Caco-2 (cell line): ENCODE results near the gene ZBTB22. TPM values are rescaled to one million over a fixed set of nuclear protein-coding genes. Genes with fewer than 3 reads are reported as not detected.
"Not testable (repeated sequence)": the region's sequence is repeated elsewhere in the genome, so short reads cannot be mapped to it uniquely, and the experiment has no call there.

ENCODE experiments used
- BruUV-seq: library from RNA; stranded (reverse); fragments of 400-500 nt; replicated peaks from 2 replicates; lab custom pipeline; 2021; lab: Mats Ljungman, UMichigan
- CTCF ChIA-PET: fragments of 300-600 bp; sonication (Branson Sonifier 250); formaldehyde crosslinking; loops from one replicate; lab custom pipeline; 2022; ENCODE audit warnings: antibody characterized with exemption; lab: Charles Lee
- POLR2A ChIA-PET: fragments of 300-600 bp; sonication (Branson Sonifier 250); formaldehyde crosslinking; loops from one replicate; lab custom pipeline; 2022; ENCODE audit warnings: antibody characterized with exemption; lab: Charles Lee
- DNase-seq, 2 experiments: peaks; one replicate each; pipeline versions ENCODE4 v3.0.0 to v3.0.0-alpha.2; 2020 to 2022
- H3K27me3 ChIP-seq: replicated peaks from 2 replicates; pipeline ENCODE4 v1.6.0; 2011; ENCODE audit warnings: low read length; ENCODE audit not compliant: control insufficient read depth, insufficient read depth
- H3K36me3 ChIP-seq: 2 replicates; pipeline ENCODE4 v1.5.1; 2011; ENCODE audit warnings: low read length; ENCODE audit not compliant: control insufficient read depth, insufficient read depth
- H3K4me1 ChIP-seq: fragments of 250-450 bp; sonication (Bioruptor Pico); 2 replicates; pipeline ENCODE4 v1.5.1; 2020; ENCODE audit warnings: mild to moderate bottlenecking
- H3K4me3 ChIP-seq: 2 replicates; pipeline ENCODE4 v1.5.1; 2011; ENCODE audit warnings: low read depth, mild to moderate bottlenecking, control low read depth, low read length
- H3K9me3 ChIP-seq: fragments of 250-450 bp; sonication (Bioruptor Pico); 2 replicates; pipeline ENCODE4 v1.5.1; 2020; ENCODE audit warnings: mild to moderate bottlenecking, moderate library complexity
- H3K27ac Mint-ChIP-seq: one replicate; pipeline ENCODE4 v1.8.0; 2022; ENCODE audit warnings: mixed read lengths; ENCODE audit not compliant: unreplicated experiment
- H3K27me3 Mint-ChIP-seq: one replicate; pipeline ENCODE4 v1.8.0; 2022; ENCODE audit warnings: mixed read lengths; ENCODE audit not compliant: insufficient read depth, unreplicated experiment
- H3K36me3 Mint-ChIP-seq: one replicate; pipeline ENCODE4 v1.8.0; 2022; ENCODE audit warnings: mild to moderate bottlenecking, mixed read lengths; ENCODE audit not compliant: insufficient read depth, unreplicated experiment
- H3K4me1 Mint-ChIP-seq: one replicate; pipeline ENCODE4 v1.8.0; 2022; ENCODE audit warnings: low read depth, mixed read lengths; ENCODE audit not compliant: unreplicated experiment
- H3K4me3 Mint-ChIP-seq: one replicate; pipeline ENCODE4 v1.8.0; 2022; ENCODE audit warnings: mild to moderate bottlenecking, moderate library complexity, mixed read lengths; ENCODE audit not compliant: unreplicated experiment
- H3K9me3 Mint-ChIP-seq: one replicate; pipeline ENCODE4 v1.8.0; 2022; ENCODE audit warnings: mixed read lengths; ENCODE audit not compliant: unreplicated experiment
- CTCF ChIP-seq, 2 experiments: fragments of 200-600 bp in 1 of 2; IDR thresholded peaks; 1 replicate in 1 of 2; 2 replicates in 1 of 2; pipeline versions ENCODE4 v1.5.1 to v1.8.0; 2011 to 2022; ENCODE audit warnings: antibody characterized with exemption in 1 of 2, control low read depth in 1 of 2, inconsistent platforms in 1 of 2, low read depth in 1 of 2, low read length in 1 of 2, mild to moderate bottlenecking in 1 of 2, moderate library complexity in 1 of 2; ENCODE audit not compliant: insufficient read depth in 1 of 2, severe bottlenecking in 1 of 2, unreplicated experiment in 1 of 2
- intact Hi-C: fragments of 100-400 bp; cut with micrococcal nuclease; formaldehyde crosslinking; loops from one replicate; pipeline ENCODE4 v1.10.0; 2022; ENCODE audit not compliant: unreplicated experiment
- total RNA-seq: library from RNA; stranded (reverse); gene quantifications from 2 replicates; pipeline ENCODE4 v1.2.3, GENCODE V29; 2022

ZBTB22 gene
- total RNA-seq, 1 experiment from 2014 or later = 11.5 TPM

- no peak for DNase-seq
- Histone ChIP-seq H3K4me1 (peaks cover 7% of the 10 kb centered on the region; the same call in 1 of the 2 replicates), H3K27me3 (no peaks in the 10 kb centered on the region), H3K9me3 (no peaks in the 10 kb centered on the region), H3K36me3 (0 out of 2 replicates have a peak, but pooled peaks cover 2% of the 10 kb centered on the region), H3K4me3 (peak overlapping the region; percentile 65)
- ChIA-PET CTCF (interaction anchor here (0.7 to 2.2 kb wide), 5 partner anchors 9 to 130 kb away, joined by 3 to 9 read pairs (median 4); partner anchors contain the start of genes B3GALT4, CUTA and RGL2), POLR2A (interaction anchor here (0.8 to 2.5 kb wide), 7 partner anchors 10 to 317 kb away, joined by 3 to 22 read pairs (median 9); partner anchors contain the start of genes B3GALT4, HSD17B8, RGL2 and RPS18)
- BruUV-seq = TSS peak; percentile 56
- H3K9me3 Mint-ChIP-seq = no peaks in the 10 kb centered on the region
- H3K27ac Mint-ChIP-seq = peak overlapping the region; percentile 94
- intact Hi-C loops = no loop called here
- H3K27me3 Mint-ChIP-seq = no peaks in the 10 kb centered on the region
- H3K4me3 Mint-ChIP-seq = peak overlapping the region; percentile 87
- TF ChIP-seq CTCF (IDR thresholded peaks at IDR 0.05; ENCODE audit: insufficient read depth in 1 of 2, low read depth in 1 of 2, low read length in 1 of 2, severe bottlenecking in 1 of 2, unreplicated experiment in 1 of 2) = no peak
- H3K4me1 Mint-ChIP-seq = peaks cover 13% of the 10 kb centered on the region
- H3K36me3 Mint-ChIP-seq = peaks cover 73% of the 10 kb centered on the region
Measured at GRCh38 chr6:33288141-33288920, 29.2 kb downstream of the ZBTB22 start.

- CTCF ChIA-PET = no interaction called here
- H3K4me3 ChIP-seq = no peak overlapping the region
- peaks cover 62% of the 10 kb centered on the region for H3K36me3 Mint-ChIP-seq
- no peaks in the 10 kb centered on the region for H3K27me3 ChIP-seq
- no peak for DNase-seq
- intact Hi-C loops = no loop called here
- BruUV-seq = no TSS peak
- peak overlapping the region; percentile 87 for H3K4me3 Mint-ChIP-seq
- H3K4me1 Mint-ChIP-seq = peaks cover 13% of the 10 kb centered on the region
- H3K9me3 Mint-ChIP-seq = no peaks in the 10 kb centered on the region
- no peak for TF ChIP-seq CTCF (IDR thresholded peaks at IDR 0.05; ENCODE audit: insufficient read depth in 1 of 2, low read depth in 1 of 2, low read length in 1 of 2, severe bottlenecking in 1 of 2, unreplicated experiment in 1 of 2)
- POLR2A ChIA-PET = no interaction called here
- no peaks in the 10 kb centered on the region for H3K9me3 ChIP-seq
- H3K4me1 ChIP-seq = peaks cover 7% of the 10 kb centered on the region; the same call in 1 of the 2 replicates
- 0 out of 2 replicates have a peak, but pooled peaks cover 1% of the 10 kb centered on the region for H3K36me3 ChIP-seq
- H3K27me3 Mint-ChIP-seq = no peaks in the 10 kb centered on the region
- H3K27ac Mint-ChIP-seq = peak overlapping the region; percentile 19
Measured at GRCh38 chr6:33286946-33287914, 30.3 kb downstream of the ZBTB22 start.

GRCh38 chr6:33285214-33285613, 32.3 kb downstream of the ZBTB22 start:
- BruUV-seq, H3K4me1 ChIP-seq, DNase-seq, H3K27me3 ChIP-seq, H3K27me3 Mint-ChIP-seq, H3K9me3 ChIP-seq, H3K4me3 ChIP-seq, CTCF ChIA-PET, H3K36me3 ChIP-seq, intact Hi-C loops, POLR2A ChIA-PET, H3K4me1 Mint-ChIP-seq, H3K9me3 Mint-ChIP-seq, H3K4me3 Mint-ChIP-seq, H3K27ac Mint-ChIP-seq: not testable (repeated sequence)
- peaks cover 55% of the 10 kb centered on the region for H3K36me3 Mint-ChIP-seq
